GM18499 (cell line): ENCODE results near the gene WDR54.
A peak's percentile ranks its signal among the peaks of the same experiment; 100 is the strongest.
"Not testable (repeated sequence)": the region's sequence is repeated elsewhere in the genome, so short reads cannot be mapped to it uniquely, and the experiment has no call there.

Experiments used
- ATAC-seq: cut with Tn5 transposase; IDR thresholded peaks from one replicate; pipeline ENCODE4 v1.9.1; 2021; ENCODE audit warnings: moderate number of reproducible peaks; ENCODE audit not compliant: insufficient read depth, unreplicated experiment

The WDR54 gene

DNA sequence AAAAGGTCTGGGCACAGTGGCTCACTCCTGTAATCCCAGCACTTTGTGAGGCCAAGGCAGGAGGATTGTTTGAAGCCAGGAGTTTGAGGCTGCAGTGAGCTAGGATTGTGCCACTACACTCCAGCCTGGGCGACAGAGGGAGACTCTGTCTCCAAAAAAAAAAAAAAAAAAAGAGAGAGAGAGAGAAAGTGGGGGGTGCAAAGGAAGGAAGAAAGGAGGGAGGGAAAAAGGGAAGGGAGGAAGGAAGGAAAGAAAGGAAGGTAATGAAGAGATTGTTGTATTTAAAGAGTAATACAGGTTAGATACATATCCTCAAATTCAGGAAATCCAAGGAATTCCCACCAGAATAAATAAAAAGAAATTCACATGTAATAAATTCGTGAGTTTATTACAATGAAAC, 19.6 kb upstream of the WDR54 start:
- no peak for ATAC-seq

DNA sequence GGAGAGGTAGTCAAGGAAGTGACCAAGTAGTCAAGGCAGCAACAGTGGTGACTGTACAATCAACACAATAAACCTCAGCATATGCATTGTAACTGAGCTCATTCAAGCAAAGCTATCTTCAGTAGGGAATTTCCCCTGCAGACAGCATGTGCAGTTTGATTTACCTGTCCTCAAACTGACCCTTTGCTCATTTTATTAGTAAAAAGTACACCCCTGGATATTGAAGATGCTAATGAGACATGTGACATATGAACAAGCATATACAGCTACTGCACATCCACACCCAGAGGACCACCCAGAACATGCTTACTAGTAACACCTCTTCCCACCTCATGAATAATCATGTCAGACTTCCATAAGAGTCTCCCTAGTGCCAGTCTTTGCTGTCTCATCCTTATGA, 15.5 kb upstream of the WDR54 start:
- ATAC-seq, result peak; percentile 85

DNA sequence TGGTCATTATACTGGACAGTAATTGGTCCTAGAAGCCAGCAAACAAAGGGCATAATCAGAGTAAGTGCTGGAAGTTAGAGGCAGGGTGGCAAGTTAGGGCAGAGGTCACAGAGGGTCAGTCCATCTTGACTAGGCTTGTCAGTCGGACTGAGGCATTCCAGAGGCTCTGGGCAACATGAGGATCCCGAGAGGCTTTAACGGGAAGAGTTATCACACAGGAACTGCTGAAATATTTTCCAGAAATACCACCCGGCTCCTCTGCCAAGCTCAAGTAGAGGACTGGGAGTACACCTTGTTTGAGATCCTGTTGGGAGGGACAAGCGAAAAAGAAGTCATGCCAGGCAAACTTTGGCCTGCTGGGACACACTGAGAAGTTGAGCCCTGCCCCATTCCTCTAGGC, 13.8 kb upstream of the WDR54 start:
- ATAC-seq, result no peak

DNA sequence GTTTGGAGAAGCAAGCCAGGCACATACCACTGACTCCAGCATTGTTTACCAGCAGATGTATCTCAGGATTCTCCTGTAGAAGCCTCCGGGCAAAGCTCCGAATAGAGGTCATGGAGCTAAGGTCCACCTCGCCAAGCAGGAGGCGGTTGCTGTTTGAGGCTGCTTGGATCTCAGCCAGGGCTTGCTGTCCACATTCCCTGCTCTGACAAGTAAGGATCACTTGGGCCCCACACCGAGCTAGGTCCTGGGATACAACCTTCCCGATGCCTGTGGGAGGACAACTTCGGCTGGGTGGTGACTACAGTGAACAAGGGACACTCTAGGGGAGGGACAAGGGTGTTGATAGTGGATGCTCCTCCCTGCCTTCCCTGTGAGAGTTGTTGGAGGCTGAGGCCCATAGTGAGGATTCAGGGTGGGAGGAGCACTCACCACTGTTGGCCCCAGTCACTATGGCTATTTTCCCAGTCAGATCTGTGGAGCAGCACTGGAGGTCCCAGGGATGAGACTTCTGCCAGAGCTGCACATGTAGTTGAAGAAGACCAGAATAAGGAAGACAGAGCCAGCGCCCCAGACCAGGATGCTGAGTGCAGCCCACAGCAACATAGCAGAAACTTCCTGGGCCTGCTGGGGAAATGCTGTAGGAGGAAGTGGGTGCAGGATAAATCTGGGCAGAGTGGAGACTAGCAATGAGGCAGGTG, 8.4 kb upstream of the WDR54 start:
- no peak for ATAC-seq

DNA sequence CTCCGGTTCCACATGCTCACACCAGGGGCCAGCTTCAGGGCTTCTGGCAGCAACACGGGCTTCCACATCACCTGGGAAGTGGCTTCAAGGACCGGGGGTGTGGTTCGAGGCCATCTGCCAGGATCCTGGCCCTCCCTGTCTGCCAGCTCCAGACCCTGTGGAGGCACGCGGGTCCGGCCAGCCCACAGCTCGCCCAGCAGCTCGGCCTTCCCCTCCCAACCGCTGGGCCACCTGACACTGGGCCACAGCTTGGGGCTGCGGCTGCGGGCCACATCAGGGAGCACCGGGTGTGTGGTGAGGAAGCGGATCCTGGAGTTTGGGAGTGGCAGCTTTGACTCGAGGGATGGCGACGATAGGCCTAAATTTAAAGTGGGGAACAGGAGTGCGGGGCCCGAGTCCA, 7.1 kb upstream of the WDR54 start:
- no peak for ATAC-seq

DNA sequence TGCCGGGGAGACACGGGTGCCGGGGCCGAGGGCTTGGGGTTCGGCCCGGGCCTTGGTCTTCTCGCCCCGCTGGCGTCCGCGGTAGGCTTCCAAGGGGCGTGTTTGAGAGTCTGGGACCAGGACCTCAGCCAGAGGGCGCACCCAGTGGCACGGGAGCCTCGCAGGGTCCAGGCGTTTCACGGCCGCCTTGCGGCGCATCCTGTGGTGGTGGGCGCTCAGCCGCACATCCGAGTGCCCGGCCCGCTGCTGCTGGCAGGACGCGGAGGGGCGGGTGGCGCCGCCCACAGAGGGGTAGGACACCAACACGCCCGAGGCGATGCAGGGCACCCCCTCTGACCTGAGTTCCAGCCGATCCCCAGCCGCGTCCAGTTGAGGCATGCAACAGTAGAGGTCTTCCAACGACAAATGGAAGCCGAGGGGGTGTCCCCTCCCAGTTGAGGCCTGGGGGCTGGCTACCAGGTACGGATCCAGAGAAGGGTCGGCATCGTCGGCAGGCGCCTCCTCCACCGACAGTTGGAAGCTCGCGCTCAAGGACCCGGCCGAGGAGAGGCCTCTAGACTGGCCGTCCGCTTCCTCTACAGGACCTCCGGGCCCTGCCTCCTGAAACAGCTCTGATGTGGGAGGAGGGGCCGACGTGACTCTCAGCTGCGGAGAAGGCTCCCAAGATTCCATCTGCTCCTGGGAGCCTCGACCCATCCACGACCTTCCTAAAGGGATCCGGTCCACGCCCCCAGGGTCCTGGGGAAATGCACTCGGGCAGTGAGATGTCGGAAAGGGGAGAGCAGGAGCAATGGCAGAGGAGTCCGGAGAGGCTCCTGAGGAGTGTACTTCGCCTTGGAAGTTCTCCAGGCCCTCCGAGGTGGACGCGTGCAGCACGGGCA, 6.4 kb upstream of the WDR54 start:
- ATAC-seq, result no peak

DNA sequence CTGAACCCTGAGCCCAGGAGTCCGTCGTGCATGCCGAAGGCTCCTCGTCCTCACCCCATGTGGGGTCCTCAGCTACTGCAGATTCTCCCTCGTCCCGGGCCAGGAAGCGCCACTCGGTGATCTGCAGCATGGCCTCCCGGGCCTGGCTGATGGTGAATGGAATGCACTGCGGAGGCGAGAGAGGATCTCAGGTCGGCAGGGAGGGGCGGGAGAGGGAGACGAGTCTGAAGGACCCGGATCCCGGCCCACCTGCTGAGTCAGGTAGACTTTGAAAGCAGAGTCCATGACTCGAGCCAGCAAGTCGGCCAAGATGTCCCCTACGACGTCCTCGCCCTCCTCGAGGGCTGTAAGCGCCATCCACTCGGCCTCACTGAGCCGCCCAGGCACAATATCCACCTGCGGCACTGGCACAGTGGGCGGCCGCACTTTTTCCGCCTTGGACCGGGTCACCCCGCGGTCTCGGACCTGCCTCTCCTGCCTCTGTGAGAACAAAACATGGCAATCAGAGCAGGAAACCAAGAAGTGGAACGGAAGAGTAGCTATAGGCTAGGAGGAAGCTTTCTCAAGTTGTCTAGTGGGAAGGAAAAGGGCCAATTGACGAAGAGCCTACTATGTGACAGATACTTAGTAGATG, 5.7 kb upstream of the WDR54 start:
- no peak for ATAC-seq

DNA sequence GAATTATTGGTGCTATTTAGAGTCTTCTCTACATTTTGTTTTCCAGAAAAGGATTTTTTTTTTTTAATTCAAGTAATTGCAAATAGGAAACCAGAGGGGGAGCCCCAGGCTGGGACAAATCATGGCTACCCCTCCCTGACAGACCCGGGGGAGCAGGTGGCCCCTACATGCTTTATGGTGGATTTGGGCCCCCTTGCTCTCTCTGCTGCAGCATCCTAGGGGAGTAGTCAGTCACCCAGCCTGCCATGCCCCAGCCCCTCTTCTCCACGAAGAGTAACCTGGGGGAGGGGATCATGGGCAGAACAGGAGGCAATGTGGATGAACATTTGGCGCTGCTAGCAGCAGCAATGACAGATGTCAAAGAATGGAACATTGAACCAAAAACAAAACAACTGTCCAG, 4.8 kb upstream of the WDR54 start:
- ATAC-seq, result no peak

DNA sequence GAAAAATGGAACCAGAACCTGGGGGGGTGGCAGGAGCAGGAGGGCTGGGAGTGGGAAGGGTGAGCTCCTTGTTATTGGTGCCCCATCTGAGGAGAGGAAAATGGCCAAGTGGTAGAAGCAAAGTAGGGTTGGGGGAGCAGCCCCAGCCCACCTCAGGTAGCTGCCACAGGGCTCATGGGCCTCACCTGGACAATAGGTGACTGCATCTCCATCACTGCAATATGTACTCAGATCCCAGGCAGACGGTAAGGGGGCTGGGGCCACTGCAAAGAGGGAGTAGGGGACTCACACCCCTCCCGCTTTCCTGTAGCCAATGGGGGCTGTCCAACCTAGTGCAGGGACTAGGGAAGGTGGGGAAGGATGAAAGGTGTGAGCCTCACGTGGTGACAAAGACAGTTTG, 4.3 kb upstream of the WDR54 start:
- no peak for ATAC-seq

DNA sequence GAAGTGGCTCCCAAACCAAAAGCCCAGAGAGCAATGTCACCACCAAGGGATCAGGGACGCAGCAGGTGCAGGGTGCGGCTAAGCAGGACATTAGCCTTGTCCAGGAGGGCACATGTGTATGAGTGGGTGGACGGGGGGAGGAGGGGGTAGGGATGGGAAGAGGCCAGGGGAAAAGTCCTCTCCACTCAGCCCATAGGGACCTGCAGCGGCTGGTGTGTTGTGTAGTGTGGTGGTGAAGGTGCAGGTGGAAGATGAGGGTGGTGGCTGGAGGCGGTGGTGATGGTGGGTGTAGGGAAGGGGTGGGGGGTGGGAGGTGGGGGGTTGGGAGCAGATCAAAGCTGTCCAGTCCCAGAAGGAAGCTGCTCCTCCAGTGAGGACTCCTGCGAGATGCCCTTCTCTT, 3.8 kb upstream of the WDR54 start:
- ATAC-seq, result no peak

DNA sequence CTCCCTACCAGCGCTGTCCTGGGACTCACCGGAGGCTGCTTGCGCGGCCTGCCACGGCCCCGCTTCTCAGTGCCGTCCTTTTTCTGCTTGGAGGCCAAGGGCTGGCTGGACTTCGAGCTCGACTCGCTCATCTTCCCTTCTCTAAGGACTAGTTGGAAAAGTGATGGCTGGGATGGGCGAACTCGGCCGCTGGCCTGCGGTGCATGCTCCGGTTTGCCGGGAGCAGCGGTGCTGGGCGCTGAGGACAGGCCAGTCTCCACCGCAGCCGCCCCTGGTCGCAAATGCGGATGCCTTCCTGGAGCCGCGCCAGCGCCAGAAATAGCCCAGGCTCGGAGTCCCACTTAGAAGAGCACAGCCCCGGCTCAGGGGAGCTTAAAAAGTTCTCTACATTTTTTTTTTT, 3.2 kb upstream of the WDR54 start:
- ATAC-seq, result no peak

DNA sequence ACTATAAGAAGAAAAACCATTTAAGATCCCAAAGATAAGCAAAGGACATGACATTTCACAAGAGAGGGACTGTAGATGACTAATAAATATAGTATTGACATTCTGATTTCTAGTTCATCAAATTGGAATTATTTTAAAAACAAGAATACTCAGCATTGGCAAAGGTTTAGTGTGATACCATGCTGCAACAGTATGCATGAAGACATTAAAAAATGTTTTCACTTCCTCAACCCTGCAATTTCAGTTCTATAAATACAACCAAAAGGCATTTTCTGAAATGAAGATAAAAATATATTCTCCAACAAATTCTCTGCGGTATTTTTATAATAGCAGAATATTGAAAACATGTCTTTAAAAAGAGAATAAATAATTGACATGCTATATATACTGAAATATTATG, 2.2 kb upstream of the WDR54 start:
- no peak for ATAC-seq

DNA sequence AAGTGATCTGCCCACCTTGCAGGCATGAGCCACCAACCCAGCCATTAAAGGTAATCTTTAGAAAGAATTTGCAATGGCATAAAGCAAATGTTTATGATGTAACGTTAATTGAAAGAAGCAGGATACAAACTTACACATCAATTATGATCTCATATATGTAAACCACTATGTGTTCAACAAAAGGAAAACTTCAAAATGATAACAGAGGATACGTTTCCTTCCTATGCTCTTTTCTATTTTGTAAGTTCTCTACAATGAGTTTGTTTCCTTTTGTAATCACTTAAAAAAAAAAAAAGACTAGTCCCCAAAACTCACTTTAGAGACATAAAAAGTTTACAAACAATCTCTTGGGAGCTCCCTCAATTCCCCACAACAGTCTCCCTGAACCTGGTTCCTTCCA, 1.5 kb upstream of the WDR54 start:
- no peak for ATAC-seq

DNA sequence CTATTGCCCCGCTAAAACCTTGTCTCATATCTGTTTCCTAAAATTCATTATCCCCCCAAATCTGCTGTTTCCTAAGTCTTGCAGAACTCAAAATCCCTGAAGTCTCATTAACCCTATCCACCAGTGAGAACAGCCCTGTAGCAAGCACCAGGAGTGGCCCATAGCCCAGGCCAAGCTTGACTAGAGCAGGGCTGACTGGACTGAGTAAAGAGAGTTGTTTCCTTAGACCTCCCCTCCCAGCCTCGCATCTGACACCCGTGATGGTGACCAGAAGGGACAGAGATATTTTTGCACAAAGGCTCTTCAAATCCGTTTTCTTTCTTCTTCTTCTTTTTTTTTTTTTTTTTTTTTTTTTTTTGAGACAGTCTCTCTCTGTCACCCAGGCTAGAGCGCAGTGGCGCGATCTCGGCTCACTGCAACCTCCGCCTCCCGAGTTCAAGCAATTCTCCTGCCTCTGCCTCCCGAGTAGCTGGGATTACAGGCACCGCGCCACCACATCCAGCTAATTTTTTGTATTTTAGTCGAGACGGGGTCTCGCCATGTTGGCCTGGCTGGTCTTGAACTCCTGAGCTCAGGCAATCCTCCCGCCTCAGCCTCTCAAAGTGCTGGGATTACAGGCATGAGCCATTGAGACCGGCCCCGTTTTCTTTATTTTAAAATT, 957 bp upstream of the WDR54 start:
- not testable (repeated sequence) for ATAC-seq

DNA sequence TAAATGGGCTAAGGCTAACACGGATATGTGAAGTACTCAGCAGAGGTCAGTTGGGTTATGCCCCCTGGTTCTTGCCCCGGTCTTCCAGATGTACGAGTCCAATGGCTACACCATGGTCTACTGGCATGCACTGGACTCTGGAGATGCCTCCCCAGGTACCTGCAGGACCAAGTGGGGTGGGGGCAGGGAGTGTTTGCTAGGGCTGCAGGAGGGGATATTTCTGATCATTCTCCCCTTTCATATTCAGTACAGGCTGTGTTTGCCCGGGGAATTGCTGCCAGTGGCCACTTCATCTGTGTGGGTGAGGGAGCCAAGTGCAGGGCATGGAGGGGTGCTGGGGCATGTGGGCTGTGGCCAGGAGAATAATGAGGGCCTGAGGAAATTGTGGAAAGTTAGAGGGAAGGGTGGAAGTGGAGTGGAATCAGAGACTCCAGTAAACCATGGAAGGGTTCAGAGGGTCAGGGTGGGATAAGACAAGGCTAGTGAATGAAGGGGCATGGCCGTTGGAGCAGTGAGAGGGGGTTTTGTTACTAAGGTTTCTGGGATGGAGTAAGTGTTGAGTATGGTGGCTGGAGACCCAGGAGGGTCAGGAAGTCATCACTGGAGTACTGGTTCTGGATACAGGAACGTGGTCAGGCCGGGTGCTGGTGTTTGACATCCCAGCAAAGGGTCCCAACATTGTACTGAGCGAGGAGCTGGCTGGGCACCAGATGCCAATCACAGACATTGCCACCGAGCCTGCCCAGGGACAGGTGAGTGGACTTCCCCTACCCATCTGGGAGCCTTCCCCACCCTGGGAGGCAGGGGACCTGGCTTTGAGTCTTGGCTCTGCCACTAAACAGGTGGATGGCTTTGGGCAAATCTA, 1.9 kb downstream of the WDR54 start:
- no peak for ATAC-seq

DNA sequence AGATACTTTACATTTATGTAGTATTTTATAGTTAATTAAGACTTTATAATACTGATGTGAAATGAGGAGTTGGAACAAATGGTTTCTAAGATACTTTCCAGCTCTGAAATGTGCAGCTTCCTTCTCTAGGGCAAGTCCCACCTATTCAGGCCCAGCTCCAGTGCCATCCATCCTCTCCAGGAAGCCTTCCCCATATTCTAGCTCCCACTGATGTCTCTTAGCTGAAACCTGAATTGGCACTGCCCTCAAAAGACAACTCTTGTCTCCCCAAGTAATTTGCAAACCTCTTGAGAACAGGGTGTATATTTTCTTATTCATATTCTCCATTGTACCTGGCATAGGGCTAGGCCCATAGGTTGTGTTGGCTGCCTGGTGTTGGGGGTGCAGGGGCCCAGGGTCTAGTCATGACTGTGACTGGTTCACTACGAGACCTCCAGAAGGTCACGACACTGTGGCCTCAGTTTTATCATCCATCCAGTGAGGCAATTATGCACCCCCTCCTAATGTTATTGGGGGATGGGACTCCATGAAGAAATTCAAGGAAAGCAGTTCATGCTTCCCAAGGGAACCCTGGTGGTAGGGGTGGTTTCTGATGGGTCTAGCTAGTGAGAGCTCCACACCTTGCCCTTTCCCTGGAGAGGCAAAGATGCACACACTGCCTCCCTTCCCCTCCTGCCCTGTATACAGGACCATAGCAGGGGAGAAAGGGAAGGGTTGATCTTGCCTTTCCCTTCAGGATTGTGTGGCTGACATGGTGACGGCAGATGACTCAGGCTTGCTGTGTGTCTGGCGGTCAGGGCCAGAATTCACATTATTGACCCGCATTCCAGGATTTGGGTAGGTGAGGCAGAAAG, 2.8 kb downstream of the WDR54 start:
- ATAC-seq, result no peak

DNA sequence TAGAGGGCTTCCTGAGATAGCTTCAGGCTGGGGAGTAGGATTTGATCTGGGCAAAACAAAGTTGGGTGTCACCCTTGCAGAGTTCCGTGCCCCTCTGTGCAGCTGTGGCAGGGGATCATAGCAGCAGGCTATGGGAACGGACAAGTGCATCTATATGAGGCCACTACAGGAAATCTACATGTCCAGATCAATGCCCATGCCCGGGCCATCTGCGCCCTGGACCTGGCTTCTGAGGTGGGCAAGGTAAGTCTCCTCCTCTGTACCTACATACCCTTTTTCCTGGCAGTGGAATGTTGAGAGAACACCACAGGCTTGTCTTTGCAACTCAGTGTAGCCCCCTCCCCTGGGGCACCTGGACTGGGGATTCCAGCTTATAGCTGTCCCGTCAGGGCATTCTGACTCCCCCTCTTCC, 3.5 kb downstream of the WDR54 start:
- ATAC-seq, result no peak

DNA sequence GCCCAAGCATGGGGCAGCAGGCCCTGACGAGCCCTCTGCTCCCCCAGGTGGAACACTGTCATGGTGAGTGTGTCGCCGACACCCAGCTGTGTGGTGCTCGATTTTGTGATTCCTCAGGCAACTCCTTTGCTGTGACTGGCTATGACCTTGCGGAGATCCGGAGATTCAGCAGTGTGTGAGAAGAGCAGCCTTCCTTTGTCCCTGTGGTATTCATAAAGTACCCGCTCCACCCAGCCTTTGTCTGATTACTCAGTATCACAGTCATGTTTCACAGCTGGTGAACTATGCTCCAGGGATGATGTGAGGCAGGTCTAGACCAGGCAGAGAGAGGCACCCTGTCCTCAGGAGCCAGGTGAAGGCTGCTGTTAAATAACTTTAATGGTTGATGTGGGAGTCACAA, 4.0 kb downstream of the WDR54 start:
- ATAC-seq, result no peak

DNA sequence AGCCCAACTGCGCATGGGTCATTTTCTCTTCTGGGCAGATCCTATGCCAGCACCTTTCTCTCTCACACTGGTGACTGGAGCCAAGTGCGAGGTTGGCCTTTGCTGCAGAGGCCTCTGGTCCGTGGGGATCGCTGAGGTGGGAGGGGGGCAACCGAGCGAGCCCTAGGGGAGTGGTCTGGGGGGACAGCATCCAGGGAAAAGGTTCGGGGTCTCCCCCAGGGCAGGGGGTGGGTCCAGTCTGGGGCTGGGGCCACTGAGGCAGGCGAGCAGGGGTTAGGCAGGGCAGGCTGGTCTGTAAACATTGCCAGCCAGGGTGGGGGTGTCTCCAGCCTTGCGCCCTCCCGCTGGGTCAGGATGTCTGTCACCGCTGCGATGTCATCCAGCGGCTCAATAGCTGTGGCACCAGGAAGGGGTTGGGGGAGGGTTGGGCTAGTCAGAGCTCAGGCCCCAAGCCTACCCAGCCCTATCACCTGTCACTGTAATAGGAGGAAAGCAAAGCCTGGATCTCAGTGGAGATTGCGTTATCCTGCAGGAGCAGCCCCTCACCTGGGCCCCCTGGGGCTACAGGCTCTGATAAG, 4.7 kb downstream of the WDR54 start:
- no peak for ATAC-seq
